ENCODE data around the gene HFE.
"Not testable (repeated sequence)": the region's sequence is repeated elsewhere in the genome, so short reads cannot be mapped to it uniquely, and the experiment has no call there.

HFE gene

DNA sequence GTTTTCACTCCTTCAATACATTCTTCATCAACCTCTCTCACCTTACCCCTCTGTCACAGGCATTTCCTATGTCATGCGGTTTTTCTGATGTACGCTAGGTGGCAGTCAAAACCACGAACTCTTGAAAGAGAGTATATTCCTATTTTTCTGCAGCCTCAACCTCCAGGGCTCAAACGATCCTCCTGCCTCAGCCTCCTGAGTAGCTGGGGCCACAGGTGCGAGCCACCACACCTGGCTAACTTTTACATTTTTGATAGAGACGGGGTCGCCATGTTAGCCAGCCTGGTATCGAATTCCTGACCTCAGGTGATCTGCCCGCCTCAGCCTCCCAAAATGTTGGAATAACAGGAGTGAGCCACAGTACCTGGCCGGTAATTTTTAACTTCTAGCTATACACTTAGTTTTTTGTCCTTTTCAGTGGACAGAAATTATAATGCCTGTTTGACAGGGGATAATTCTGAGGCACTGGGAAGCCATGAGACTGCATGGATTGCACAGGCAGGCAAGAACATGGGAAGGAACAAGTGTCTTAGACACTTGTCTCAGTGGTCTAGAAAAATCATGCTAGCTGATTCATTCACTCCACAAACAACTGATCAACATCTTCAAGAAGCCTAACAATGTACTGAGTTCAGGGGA is 22.5 kb upstream of the HFE start:
- DNase-seq = peak; percentile 9

DNA sequence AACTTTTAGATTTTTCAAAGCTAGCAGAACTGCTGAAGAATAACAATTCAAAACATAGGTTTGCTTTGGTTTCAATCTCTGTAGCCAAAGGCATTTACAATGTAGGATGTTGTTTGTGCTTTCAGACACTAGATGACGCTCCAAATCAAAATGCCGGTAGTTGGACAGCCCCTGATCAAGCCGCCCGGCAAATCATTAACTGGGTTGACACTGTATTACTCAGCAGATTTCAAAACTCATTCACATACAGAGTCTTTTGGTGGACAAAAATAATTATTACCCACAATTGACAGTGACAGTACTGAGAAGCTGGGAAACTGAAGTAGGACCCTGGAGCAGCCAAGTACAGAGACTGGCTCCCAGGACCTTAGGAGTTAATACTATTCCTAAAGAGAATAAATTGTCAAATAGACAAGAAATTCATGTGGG is 21.3 kb upstream of the HFE start:
- peak; percentile 12 for DNase-seq

DNA sequence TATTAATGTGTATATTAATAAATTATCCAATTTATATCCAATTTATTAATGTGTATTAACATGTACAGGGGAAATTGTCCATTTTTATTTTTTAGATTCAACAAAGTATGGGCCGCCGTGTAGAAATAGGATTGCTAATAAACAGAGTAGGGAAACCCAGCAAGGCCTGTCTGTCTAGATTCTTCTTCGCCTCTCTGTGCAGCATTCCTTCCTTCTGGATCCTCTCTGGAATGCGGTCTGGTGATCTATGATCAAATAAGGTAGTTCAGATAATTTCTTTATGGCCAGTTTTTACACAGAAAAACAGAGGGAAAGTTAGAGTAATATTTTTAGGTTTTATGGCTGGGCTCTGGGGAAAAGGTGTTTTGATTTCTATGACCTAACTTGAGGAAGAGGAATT is 19.9 kb upstream of the HFE start:
- DNase-seq = no peak

DNA sequence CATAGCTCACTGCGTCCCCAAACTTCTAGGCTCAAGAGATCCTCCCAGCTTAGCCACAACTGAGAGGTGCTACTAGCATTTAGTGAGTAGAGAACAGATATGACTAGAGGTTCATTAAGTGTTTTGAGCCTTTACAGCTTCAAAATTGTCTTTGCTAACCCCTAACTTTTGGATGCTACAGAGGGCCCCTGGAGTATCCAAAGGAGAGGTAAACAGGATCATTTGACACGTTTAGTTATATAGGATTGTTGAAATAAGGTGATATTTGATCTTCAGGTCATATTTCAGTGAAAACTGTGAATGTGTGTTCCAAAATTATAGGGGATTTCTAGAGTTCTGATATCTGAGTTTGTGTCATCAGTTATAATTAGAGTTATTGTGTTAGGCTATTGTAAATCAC is 19.2 kb upstream of the HFE start:
- DNase-seq = no peak

DNA sequence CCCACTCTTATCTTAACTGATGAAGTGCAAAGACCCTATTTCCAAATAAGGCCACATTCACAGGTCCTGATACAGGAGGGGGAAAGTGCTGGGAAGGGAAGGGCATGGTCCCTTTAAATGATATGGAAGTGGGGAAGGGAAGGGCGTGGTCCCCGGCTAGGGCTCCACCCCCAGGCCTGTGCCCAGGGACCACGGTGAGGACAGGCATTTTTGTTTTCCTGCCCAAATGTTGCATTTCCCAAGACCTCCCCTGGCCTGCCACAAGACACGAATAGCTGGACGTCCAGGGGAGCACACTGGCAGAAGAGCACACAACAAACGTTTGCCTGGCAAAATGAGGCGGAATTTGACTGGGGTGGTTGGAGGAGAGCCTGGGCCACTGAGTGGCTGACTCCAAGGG is 16.1 kb upstream of the HFE start:
- no peak for DNase-seq

DNA sequence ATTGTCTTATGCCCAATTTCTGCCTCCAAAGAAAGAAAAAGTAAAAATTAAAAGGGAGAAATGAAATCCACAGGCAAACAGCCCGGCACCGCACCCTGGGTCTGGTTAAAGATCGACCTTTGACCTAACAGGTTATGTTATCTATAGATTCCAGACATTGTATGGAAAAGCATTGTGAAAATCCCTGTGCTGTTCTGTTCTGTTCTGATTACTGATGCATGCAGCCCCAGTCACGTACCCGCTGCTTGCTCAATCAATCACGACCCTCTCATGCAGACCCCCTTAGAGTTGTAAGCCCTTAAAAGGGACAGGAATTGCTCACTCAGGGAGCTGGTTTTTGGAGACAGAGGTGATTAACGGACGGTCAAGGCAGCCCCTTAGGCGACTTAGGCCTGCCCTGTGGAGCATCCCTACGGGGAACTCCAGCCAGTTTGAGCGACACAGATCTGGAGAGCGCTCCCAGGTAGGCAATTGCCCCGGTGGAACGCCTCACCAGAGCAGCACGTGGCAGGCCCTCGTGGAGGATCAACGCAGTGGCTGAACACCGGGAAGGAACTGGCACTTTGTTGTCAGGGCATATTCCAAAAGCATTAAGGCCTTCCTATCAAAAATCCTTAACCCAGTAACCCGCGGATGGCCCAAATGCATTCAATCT is 12.0 kb upstream of the HFE start:
- no peak for DNase-seq

DNA sequence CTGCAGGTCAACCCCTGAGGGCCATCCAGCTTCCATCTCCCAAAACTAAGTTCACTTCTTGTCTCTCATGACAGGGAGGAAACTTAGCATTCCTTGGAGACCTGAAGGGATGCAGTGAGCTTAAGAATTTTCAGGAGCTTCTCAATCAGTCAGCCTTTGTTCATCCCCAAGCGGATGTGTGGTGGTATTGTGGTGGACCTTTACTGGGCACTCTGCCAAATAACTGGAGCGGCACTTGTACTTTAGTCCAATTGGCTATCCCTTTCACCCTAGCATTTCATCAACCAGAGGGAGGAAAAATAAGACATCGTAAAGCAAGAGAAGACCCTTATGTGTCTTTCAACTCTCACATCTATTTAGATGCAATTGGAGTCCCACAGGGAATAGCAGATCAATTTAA is 9.2 kb upstream of the HFE start:
- not testable (repeated sequence) for DNase-seq

DNA sequence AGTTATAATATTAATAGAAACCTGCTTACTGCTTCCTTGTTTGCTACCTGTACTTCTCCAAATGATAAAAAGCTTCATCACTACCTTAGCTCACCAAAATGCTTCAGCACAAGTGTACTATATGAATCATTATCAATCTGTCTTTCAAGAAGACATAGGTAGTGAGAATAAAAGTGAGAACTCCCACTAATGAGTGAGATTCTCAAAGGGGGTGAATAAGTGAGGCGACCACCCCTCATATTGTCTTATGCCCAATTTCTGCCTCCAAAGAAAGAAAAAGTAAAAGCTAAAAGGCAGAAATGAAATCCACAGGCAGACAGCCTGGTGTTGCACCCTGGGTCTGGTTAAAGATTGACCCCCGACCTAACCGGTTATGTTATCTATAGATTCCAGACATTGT is 6.1 kb upstream of the HFE start:
- not testable (repeated sequence) for DNase-seq

DNA sequence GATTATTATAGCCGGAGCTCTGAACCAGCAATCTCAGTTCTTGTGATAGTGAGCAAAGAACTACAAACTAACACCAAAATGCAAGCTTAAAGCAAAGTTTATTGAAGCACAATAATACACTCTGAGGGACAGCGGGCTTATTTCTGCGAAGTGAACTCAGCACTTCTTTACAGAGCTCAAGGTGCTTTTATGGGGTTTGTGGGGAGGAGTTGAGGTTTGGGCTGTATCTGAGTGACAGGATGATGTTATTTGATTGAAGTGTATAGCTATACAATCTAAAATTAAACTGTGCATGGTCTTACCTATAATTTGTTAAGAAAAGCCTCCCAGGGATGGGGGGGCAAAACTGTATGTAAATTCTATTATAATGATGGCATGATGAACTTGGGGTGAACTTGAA is 1.0 kb upstream of the HFE start:
- no peak for DNase-seq

DNA sequence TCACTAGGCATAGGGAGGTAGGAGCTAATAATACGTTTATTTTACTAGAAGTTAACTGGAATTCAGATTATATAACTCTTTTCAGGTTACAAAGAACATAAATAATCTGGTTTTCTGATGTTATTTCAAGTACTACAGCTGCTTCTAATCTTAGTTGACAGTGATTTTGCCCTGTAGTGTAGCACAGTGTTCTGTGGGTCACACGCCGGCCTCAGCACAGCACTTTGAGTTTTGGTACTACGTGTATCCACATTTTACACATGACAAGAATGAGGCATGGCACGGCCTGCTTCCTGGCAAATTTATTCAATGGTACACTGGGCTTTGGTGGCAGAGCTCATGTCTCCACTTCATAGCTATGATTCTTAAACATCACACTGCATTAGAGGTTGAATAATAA is 1.1 kb downstream of the HFE start:
- no peak for DNase-seq

DNA sequence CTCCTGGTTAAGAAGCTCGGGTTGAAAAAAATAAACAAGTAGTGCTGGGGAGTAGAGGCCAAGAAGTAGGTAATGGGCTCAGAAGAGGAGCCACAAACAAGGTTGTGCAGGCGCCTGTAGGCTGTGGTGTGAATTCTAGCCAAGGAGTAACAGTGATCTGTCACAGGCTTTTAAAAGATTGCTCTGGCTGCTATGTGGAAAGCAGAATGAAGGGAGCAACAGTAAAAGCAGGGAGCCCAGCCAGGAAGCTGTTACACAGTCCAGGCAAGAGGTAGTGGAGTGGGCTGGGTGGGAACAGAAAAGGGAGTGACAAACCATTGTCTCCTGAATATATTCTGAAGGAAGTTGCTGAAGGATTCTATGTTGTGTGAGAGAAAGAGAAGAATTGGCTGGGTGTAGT is 2.0 kb downstream of the HFE start:
- no peak for DNase-seq

DNA sequence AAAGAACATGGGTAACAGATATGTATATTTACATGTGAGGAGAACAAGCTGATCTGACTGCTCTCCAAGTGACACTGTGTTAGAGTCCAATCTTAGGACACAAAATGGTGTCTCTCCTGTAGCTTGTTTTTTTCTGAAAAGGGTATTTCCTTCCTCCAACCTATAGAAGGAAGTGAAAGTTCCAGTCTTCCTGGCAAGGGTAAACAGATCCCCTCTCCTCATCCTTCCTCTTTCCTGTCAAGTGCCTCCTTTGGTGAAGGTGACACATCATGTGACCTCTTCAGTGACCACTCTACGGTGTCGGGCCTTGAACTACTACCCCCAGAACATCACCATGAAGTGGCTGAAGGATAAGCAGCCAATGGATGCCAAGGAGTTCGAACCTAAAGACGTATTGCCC is 5.2 kb downstream of the HFE start:
- no peak for DNase-seq

DNA sequence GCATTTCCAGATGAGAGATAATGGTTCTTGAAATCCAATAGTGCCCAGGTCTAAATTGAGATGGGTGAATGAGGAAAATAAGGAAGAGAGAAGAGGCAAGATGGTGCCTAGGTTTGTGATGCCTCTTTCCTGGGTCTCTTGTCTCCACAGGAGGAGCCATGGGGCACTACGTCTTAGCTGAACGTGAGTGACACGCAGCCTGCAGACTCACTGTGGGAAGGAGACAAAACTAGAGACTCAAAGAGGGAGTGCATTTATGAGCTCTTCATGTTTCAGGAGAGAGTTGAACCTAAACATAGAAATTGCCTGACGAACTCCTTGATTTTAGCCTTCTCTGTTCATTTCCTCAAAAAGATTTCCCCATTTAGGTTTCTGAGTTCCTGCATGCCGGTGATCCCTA is 6.8 kb downstream of the HFE start:
- no peak for DNase-seq

DNA sequence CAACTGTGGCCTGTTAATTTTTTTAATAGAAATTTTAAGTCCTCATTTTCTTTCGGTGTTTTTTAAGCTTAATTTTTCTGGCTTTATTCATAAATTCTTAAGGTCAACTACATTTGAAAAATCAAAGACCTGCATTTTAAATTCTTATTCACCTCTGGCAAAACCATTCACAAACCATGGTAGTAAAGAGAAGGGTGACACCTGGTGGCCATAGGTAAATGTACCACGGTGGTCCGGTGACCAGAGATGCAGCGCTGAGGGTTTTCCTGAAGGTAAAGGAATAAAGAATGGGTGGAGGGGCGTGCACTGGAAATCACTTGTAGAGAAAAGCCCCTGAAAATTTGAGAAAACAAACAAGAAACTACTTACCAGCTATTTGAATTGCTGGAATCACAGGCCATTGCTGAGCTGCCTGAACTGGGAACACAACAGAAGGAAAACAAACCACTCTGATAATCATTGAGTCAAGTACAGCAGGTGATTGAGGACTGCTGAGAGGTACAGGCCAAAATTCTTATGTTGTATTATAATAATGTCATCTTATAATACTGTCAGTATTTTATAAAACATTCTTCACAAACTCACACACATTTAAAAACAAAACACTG is 10.1 kb downstream of the HFE start:
- DNase-seq = peak; percentile 39

DNA sequence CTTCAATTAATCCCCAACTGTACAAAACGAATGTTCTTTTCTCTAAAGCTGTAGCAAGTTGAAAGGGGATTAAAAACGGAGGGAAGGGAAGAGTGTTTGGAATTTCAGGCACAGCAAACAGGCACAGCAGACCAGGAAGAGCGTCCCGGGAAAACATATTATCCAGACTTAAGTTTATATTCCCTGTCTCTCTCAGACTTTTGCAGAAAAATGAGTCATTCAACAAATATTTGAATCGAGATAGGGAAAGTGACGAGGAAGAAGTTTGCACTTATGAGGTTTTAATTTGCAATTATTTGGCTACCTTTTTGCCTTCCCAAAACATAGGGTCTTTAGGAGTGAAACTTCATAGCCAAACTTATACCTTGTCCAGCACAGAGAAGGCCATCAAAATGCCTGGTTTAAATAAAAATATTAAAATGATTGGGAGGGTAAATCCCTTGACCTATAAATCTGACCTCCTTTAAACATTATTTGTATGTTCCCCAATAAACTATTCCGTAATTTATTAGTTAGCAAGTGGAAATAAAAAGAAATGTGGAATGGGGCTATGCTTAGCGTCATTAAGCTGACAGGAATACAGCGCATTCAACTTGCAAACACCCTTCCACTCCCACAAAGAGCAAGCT is 16.0 kb downstream of the HFE start:
- DNase-seq = no peak

DNA sequence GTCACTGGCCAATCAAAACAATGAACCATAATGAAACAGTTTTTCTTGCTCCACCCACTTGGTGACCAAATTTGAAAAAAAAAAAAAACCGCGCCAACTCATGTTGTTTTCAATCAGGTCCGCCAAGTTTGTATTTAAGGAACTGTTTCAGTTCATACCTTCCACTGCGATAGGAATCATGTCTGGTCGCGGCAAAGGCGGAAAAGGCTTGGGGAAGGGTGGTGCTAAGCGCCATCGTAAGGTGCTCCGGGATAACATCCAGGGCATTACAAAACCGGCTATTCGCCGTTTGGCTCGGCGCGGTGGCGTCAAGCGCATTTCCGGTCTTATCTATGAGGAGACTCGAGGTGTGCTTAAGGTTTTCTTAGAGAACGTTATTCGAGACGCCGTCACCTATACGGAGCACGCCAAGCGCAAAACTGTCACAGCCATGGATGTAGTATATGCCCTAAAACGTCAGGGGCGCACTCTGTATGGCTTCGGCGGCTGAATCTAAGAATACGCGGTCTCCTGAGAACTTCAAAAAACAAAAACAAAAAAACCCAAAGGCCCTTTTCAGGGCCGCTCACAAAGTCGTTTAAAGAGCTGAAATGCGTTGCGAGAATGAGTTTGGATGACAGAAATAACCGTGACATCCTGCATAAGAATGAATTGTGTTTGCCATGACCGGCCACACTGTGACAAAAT is 16.7 kb downstream of the HFE start:
- peak; percentile 80 for DNase-seq

DNA sequence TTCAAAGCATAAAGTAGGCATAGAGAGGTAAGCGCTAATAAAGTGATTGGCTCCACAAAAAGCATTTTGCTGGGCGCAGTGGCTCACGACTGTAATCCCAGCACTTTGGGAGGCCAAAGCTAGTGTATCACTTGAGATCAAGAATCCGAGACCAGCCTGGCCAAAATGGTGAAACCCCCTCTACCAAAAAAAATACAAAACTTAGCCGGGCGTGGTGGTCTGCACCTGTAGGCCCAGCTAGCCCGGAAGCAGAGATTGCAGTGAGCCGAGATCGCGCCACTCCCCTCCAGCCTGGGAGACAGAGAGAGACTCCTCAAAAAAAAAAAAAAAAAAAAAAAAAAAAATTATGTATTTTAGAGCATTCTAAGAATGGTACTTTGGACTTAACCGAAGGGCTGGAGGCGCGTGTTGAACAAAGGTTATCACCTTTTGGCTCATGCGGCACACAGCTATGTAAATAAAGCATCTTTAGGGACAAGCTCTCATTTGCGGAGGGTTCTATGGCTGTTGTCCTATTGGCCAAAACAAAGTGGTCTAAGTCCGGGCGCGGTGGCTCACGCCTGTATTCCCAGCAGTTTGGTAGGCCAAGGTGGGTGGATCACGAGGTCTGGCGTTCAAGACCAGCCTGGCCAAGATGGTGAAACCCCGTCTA is 17.4 kb downstream of the HFE start:
- DNase-seq = no peak

DNA sequence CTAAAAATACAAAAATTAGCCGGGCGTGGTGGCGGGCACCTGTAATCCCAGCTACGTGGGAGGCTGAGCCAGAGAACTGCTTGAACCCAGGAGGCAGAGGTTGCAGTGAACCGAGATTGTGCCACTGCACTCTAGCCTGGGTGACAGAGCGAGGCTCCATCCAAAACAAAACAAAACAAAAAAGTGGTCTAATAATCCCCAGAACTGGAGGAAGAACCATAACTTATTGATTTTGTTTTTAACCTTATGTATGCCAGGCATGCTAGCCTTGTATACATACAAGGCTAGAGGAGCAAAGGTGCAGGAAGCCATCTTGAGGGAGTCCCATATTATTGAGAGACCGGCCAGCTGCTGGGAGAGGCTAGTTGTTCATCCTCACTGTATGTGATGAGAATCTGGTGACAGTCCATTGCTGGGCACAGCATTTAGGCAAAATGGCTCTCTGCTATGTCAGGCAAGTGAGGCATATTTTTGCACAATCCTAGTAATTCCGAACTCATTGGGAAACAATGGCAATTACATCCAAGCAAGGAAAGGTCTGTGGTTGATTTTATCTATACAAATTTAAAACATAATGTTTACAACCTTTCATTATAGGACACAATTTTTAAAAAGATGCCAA is 18.0 kb downstream of the HFE start:
- DNase-seq = no peak

DNA sequence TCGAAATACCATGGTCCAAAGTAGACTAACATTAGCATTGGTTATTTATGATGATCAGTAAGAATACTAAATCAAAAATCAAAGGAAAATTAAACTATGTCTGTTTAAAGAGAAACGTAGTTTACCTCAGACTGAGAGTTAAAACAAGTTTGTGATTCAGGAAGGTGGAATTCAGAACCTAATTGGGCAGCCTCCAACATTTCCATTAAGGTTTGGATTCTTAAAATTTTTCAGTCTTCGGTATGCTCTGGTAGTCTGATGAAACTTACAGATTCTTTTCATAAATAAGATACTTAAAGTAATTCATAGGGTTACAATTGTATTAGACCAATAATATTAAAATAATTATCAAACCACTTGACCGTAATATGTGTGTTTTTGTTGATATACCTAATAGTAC is 18.6 kb downstream of the HFE start:
- DNase-seq = no peak

DNA sequence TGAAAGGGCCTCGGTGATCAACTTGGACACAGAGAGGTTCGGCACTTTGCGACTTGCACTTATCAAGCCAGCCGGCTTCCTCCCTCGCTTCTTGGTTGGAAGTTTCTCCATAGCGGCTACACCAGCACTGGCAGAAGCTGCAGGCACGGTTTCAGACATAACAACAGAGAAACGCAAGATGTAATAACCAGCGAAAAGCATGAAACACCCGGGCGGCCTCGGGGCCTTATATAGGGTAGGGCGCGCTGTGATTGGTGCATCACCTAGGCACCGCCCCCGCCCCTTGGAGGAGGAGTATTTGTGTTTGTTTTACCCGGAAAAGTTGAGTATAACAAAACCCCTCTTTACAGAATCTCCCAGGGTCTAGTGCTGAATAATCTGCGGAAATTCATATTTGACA is 20.7 kb downstream of the HFE start:
- DNase-seq = no peak

DNA sequence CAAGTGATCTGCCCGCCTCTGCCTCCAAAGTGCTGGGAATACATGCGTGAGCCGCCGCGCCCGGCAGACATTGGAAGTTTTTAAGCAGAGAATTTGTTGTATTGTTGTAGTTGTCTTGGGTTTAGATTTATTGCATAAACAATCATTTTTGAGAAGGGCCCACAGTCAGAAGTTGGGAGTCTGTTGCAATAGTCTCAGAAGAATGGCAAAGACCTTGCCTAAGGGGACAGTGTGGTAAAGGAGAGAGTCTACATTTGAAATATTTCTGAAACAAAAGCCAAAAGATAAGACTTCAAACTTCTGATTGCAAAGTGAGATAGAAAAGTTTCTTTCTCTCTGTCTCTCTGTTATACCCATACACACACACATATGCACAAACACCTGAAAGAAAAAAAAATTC is 22.5 kb downstream of the HFE start:
- no peak for DNase-seq

DNA sequence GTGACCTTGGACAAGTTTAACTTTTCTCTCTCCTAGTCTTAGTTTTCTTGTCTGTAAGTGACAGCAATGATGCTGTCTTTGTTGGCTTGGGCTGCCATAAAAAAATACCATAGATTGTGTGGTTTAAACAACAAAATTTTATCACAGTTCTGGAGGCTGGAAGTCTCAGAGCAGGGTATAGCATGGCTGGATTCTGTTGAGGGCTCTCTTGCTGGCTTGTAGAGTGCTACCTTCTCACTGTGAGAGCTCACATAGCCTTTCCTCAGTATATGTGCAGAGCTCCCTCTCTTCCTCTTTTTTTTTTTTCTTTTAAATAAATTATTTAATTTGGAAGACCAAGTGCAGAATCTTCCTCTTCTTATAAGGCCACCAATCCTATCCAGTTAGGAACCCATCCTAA is 26.3 kb downstream of the HFE start:
- no peak for DNase-seq

DNA sequence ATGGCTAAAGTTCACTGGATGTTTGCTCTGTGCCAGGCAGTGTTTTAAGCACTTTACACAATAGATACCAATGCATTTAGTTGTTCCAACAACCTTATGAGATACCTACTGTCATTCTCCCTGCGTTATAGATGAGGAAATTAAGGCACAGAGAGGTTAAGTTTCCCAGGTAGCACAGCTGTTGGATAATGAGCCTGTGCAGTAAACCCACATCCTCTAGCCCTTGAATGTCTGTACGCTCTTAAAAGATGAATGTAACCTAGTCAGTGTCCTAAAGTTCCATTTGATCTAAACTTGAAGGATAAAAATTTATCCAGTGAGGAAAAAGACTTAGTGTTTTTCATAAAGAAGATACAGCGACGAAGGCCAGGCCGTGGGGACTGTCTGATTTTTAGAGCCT is 28.0 kb downstream of the HFE start:
- DNase-seq = no peak
